MCF 10A (cell line): Measurements from ENCODE around the gene VWF. TPM values are rescaled to one million over a fixed set of nuclear protein-coding genes. Genes with fewer than 3 reads are reported as not detected.
"Not testable (repeated sequence)": the region's sequence is repeated elsewhere in the genome, so short reads cannot be mapped to it uniquely, and the experiment has no call there.

Experiments used
- BruUV-seq: library from RNA; stranded (reverse); fragments of 400-500 nt; replicated peaks from 2 replicates; lab custom pipeline; 2021; lab: Mats Ljungman, UMichigan
- CTCF ChIA-PET: fragments of 300-600 bp; sonication (Branson Sonifier 250); formaldehyde crosslinking; extraction: SDS; loops from one replicate; lab custom pipeline; 2021; ENCODE audit warnings: antibody characterized with exemption, inconsistent platforms; lab: Yijun Ruan, JAX
- POLR2A ChIA-PET: fragments of 300-600, 350-650 bp; sonication (Branson Sonifier 250); formaldehyde crosslinking; extraction: SDS; loops from one replicate; lab custom pipeline; 2020; ENCODE audit warnings: antibody characterized with exemption, inconsistent platforms; lab: Yijun Ruan, JAX
- DNase-seq: peaks from one replicate; pipeline ENCODE4 v3.0.0-alpha.2; 2018; ENCODE audit not compliant: unreplicated experiment
- H3K27ac Mint-ChIP-seq: one replicate; pipeline ENCODE4 v1.8.0; 2022; ENCODE audit warnings: mild to moderate bottlenecking, low read depth, mixed read lengths; ENCODE audit not compliant: unreplicated experiment
- H3K27me3 Mint-ChIP-seq: one replicate; pipeline ENCODE4 v1.8.0; 2022; ENCODE audit warnings: mixed read lengths; ENCODE audit not compliant: insufficient read depth, unreplicated experiment
- H3K36me3 Mint-ChIP-seq: one replicate; pipeline ENCODE4 v1.8.0; 2022; ENCODE audit warnings: mild to moderate bottlenecking, moderate library complexity, mixed read lengths; ENCODE audit not compliant: insufficient read depth, unreplicated experiment
- H3K4me1 Mint-ChIP-seq: one replicate; pipeline ENCODE4 v1.8.0; 2022; ENCODE audit warnings: mixed read lengths; ENCODE audit not compliant: insufficient read depth, unreplicated experiment
- H3K4me3 Mint-ChIP-seq: one replicate; pipeline ENCODE4 v1.8.0; 2022; ENCODE audit warnings: mild to moderate bottlenecking, moderate library complexity, mixed read lengths; ENCODE audit not compliant: unreplicated experiment
- H3K9me3 Mint-ChIP-seq: one replicate; pipeline ENCODE4 v1.8.0; 2022; ENCODE audit warnings: mixed read lengths; ENCODE audit not compliant: unreplicated experiment
- intact Hi-C: fragments of 100-400 bp; cut with micrococcal nuclease; formaldehyde crosslinking; loops from 2 replicates; pipeline ENCODE4 v1.14.1; 2022
- total RNA-seq: library from RNA; stranded (reverse); gene quantifications from 2 replicates; pipeline ENCODE4 v1.2.3, GENCODE V29; 2022
- TF ChIP-seq, protein P1 (sequence below): fragments of 200-600 bp; IDR thresholded peaks from one replicate; pipeline ENCODE4 v1.8.0; 2022; ENCODE audit warnings: antibody characterized with exemption, mild to moderate bottlenecking; ENCODE audit not compliant: unreplicated experiment

VWF gene
- total RNA-seq, 1 experiment from 2014 or later = not detected

DNA sequence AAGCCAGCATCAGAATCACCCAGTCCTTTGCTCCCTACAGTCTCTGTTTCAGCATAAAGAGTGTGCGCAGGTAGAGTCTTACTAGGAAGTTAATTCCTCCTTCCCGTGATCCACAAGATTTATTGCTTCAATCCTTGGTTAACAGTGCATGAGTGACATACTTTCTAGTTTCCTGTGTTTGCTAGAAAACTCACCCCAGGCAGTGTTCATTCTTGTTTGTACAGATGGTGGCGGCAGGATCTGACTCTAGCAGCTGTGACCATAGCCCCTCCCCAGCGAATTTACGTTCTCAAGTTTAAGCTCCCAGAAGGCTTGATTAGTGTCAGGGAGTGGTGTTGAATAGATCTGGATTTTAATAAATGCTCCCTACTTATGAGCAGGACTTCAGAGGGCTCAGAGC lies 103.5 kb downstream of the VWF start:
- Mint-ChIP-seq H3K27ac (no peak overlapping the region), H3K36me3 (no peaks in the 10 kb centered on the region), H3K4me3 (no peak overlapping the region), H3K4me1 (no peaks in the 10 kb centered on the region), H3K27me3 (peaks cover 15% of the 10 kb centered on the region), H3K9me3 (no peaks in the 10 kb centered on the region)
- POLR2A ChIA-PET = no interaction called here
- BruUV-seq = no TSS peak
- intact Hi-C loops = no loop called here
- CTCF ChIA-PET = no interaction called here
- TF ChIP-seq, protein P1, sequence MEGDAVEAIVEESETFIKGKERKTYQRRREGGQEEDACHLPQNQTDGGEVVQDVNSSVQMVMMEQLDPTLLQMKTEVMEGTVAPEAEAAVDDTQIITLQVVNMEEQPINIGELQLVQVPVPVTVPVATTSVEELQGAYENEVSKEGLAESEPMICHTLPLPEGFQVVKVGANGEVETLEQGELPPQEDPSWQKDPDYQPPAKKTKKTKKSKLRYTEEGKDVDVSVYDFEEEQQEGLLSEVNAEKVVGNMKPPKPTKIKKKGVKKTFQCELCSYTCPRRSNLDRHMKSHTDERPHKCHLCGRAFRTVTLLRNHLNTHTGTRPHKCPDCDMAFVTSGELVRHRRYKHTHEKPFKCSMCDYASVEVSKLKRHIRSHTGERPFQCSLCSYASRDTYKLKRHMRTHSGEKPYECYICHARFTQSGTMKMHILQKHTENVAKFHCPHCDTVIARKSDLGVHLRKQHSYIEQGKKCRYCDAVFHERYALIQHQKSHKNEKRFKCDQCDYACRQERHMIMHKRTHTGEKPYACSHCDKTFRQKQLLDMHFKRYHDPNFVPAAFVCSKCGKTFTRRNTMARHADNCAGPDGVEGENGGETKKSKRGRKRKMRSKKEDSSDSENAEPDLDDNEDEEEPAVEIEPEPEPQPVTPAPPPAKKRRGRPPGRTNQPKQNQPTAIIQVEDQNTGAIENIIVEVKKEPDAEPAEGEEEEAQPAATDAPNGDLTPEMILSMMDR = no peak
- no peak for DNase-seq

DNA sequence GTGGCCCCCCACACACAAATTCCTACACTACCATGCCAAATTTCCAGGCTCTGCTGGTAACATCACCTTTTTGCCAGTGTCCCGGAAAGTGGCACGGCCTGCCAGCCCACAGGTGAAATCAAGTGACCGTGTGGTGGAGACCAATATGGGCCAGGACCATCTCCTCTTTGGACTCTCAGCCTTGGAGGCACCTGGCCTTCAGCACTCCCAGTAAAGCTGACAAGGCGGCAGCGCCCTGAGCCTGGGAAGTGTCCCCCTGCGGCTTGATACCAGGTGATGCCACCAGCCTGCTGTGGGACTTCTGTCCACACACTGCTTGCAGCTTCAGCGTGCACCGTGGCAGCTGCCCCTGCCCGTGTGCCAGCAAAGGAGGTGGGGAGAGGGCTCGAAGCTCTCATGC lies 104.0 kb downstream of the VWF start:
- H3K4me1 Mint-ChIP-seq, H3K9me3 Mint-ChIP-seq, H3K4me3 Mint-ChIP-seq, H3K27ac Mint-ChIP-seq, intact Hi-C loops, POLR2A ChIA-PET, BruUV-seq, CTCF ChIA-PET, DNase-seq, H3K36me3 Mint-ChIP-seq: not testable (repeated sequence)
- peaks cover 14% of the 10 kb centered on the region for H3K27me3 Mint-ChIP-seq

DNA sequence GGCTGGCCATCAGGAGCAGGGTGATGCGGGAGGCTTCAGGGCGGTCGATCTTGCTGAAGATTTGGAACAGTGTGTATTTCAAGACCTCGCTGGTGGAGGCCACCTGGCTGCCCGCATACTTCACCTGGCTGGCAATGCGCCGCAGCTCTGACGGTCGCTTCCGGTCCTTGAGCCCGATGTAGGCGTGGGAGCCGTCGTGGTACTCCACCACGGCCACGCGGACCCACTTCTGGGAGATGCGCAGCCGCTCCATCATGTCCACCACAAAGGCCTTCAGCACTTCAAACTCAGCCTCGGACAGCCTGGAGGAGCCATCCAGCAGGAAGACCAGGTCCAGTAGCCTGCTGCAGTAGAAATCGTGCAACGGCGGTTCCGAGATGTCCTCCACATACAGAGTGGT lies 105.2 kb downstream of the VWF start:
- H3K9me3 Mint-ChIP-seq, BruUV-seq, H3K4me1 Mint-ChIP-seq, H3K4me3 Mint-ChIP-seq, H3K36me3 Mint-ChIP-seq, DNase-seq, POLR2A ChIA-PET, CTCF ChIA-PET, intact Hi-C loops, H3K27ac Mint-ChIP-seq: not testable (repeated sequence)
- H3K27me3 Mint-ChIP-seq = peaks cover 12% of the 10 kb centered on the region

DNA sequence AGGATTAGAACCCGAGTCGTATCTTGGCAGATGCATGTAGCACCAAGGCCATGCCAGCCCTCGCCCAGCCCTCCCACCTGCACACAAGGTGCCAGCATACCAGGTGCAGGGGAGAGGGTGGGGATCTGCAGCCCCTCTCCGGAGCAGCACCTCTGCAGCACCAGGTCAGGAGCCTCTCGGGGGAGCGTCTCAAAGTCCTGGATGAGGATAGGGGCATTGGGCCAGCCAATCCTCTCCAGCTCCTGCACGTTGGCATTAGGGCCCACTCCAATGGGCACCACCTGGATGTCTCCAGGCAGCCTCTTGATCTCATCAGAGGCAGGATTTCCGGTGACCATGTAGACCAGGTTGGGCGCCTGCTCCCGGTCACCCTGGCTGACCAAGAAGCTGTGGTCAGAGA lies 106.2 kb downstream of the VWF start:
- TF ChIP-seq, protein P1 = no peak
- DNase-seq = no peak
- BruUV-seq = no TSS peak
- H3K27me3 Mint-ChIP-seq = peaks cover 20% of the 10 kb centered on the region
- CTCF ChIA-PET = no interaction called here
- no peak overlapping the region for H3K27ac Mint-ChIP-seq
- POLR2A ChIA-PET = no interaction called here
- H3K4me3 Mint-ChIP-seq = no peak overlapping the region
- no peaks in the 10 kb centered on the region for H3K36me3 Mint-ChIP-seq
- no peaks in the 10 kb centered on the region for H3K4me1 Mint-ChIP-seq
- H3K9me3 Mint-ChIP-seq = no peaks in the 10 kb centered on the region
- intact Hi-C loops = no loop called here

DNA sequence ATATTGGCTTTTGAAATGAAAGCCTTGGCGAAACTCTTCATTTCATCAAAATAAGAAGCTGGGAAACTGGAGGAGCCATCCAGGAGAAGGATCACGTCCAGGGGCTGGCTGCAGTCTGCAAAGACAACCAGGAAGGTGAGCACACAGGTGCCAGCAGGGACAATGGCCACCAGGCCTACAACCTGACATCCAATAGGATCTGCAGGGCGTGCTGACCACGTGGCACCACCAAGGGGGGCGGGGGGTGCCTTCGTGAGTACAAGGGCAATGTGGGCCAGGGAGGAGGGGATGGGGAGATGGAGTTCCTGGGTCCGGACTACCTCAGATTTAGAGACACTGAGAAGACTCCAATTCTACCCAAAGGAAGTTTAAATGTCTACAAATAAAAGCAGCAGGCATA lies 107.7 kb downstream of the VWF start:
- H3K36me3 Mint-ChIP-seq = no peaks in the 10 kb centered on the region
- no peak overlapping the region for H3K27ac Mint-ChIP-seq
- peaks cover 33% of the 10 kb centered on the region for H3K27me3 Mint-ChIP-seq
- BruUV-seq = no TSS peak
- H3K9me3 Mint-ChIP-seq = no peaks in the 10 kb centered on the region
- H3K4me1 Mint-ChIP-seq = no peaks in the 10 kb centered on the region
- TF ChIP-seq, protein P1 = no peak
- POLR2A ChIA-PET = no interaction called here
- DNase-seq = no peak
- no peak overlapping the region for H3K4me3 Mint-ChIP-seq
- CTCF ChIA-PET = interaction anchor here (0.9 to 1.6 kb wide), 2 partner anchors 29 to 1161 kb away, joined by 3 to 4 read pairs; no protein-coding TSS in a partner anchor
- intact Hi-C loops = no loop called here

DNA sequence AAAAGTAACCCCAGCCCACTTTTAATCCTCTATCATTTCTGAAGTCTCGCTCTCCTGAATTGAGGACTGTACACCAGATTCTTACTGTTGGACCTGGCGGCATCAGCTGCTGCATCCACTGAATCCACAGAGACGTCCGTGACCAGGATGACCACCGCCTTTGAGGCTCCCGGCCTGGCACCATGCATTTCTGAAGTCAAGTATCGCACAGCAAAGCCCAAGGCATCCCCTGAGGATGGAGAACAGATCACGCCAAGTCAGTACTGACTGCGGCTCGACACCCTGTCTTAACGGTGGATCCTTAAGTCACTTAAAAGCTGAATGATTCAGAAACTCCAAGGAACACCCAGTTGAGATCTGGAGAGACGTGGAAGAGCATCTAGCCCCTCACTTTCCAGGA lies 108.5 kb downstream of the VWF start:
- CTCF ChIA-PET = interaction anchor here (1.6 kb wide), 1 partner anchor 1160 kb away, joined by 4 read pairs; no protein-coding TSS in a partner anchor
- H3K27me3 Mint-ChIP-seq = peaks cover 33% of the 10 kb centered on the region
- BruUV-seq, H3K9me3 Mint-ChIP-seq, H3K4me3 Mint-ChIP-seq, intact Hi-C loops, H3K4me1 Mint-ChIP-seq, POLR2A ChIA-PET, DNase-seq, H3K36me3 Mint-ChIP-seq, H3K27ac Mint-ChIP-seq: not testable (repeated sequence)

DNA sequence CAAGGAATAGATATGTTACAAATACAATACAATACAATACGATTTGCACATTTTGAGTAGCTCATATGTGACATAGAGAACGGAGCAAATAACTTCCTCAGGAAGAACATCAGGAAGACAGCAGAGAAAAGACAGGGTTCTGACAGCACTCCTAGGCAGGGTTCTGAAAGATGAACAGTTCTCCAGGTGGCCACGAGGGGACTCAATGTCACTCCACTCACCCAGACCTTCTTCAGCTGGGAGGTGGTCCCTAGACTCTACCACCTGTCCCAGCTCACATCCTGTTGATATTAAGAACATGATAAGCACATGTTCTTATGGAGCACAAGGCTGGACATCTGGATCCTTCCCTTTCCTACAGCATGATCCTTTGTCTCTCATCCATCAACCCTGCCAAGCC lies 109.2 kb downstream of the VWF start:
- H3K36me3 Mint-ChIP-seq, H3K4me1 Mint-ChIP-seq, intact Hi-C loops, POLR2A ChIA-PET, H3K9me3 Mint-ChIP-seq, H3K4me3 Mint-ChIP-seq, H3K27ac Mint-ChIP-seq, DNase-seq, BruUV-seq: not testable (repeated sequence)
- peaks cover 34% of the 10 kb centered on the region for H3K27me3 Mint-ChIP-seq
- CTCF ChIA-PET = interaction anchor here (1.7 kb wide), 1 partner anchor 22 kb away, joined by 10 read pairs; no protein-coding TSS in a partner anchor
